GM21390 (cell line): Measurements from ENCODE around the gene ETS1.

Source experiments
- ATAC-seq: cut with Tn5 transposase; IDR thresholded peaks from one replicate; pipeline ENCODE4 v1.9.1; 2021; ENCODE audit not compliant: unreplicated experiment

The ETS1 gene

DNA sequence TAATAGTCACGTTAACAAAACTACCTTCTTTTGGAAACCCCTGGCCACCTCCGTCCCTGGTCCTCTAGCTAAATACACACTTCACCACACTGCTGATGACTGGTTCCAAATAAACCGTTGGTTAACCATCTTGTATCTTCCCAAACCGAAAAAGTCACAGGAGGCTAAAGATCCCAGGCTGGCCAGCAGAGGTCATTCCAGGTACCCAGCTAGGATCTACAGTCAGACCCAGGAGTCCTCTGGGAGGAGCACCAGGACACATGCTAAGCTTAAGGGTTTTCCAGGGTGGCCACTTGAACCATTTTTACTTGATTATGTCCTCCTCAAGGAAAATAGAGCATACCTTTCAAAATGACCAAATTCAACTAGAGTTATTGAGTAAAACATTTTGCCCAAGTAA lies 103.2 kb downstream of the ETS1 start:
- no peak for ATAC-seq

DNA sequence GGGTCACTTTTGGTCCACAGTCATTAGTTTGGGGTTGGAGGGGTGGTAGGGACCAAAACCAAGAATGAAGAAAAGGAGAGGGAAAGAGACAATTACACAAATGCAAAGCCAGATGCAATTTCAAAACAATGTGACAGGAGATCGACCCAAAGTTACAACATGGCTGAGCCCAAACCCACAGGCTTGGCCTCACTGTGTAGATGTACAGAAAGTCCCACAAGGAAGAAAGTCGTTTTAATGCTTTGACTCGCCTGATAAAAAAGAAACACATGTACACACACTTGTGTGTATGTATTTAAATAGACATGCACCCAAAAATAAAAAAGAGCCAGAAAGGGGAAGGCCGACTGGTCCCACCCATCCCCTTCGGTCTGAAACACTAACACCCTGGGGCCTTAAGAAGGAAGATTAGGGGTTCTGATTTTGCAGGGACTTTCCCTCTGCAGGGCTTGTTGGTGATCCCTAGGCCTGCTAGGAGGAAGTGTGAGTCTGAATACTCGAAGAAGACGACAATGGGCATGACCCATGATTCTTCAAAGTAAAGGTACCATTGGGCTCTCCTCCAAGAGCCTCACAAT lies 104.1 kb downstream of the ETS1 start:
- ATAC-seq = peak; percentile 78

DNA sequence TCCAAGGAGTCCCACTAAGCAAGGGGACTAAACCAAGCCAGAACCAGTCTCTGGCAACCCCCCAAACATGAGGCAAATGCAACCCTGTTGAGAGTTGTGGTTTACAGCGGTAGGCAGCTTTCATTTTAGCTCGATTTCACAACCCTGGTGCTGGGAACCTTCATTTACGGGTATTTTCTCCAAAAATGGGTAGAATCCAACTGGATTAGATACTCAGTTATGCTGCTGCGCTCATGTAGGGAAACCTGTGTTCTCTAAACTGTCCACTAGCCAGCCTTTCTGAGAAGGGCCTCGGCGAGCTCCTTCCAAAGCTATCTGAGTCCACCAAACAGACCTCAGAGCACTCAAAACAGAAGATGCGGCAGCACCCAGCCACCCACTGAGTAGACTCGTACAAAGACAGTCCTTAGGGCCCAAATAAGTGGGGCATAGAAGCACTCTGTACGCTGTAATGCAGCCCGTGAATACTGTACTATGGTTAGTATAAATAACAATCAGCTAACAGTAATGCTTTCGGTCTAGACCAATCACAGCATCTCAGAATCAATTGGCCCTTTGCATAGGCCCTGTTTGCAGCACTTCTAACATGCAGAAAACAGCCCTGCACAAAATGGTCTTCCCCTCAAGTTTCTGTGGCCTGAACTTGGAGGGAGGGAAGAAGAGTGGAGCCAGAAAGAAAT lies 104.7 kb downstream of the ETS1 start:
- peak; percentile 55 for ATAC-seq

DNA sequence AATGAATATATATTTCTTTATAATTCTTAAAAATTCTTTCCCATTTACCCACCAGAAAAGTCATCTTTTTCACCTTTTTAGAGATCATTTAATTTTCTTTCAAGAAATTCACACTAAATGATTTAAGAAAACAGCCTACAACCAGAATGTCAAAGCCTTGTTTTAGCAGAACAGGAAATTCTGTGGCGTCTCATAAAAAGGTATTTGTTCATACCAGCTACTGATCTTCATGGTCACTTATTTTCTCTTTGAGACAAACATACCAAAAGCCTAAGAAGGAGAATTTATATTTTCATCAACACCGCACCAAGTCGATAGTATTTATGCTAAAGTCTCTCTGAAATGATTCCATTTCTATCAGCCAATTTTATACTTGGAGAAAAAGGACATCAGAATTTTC lies 105.3 kb downstream of the ETS1 start:
- no peak for ATAC-seq

DNA sequence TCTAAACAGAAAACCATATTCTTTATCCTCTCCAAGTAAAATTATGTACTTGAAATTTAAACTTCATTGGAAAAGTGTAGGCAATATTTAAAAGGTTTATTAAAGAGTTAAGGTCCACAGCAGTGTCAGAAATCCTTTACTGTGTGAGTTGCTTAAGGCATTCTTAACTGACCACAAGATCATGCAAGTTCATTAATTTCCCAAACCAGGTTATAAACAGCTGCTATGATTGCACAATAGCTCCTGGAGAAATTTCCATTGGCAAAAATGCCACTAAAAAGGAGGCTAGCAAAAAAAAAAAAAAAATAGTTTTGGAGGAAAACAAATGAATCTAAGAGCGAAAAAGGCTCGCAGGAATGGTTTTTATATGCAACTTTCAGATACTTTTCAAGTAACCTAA lies 106.2 kb downstream of the ETS1 start:
- ATAC-seq = no peak

DNA sequence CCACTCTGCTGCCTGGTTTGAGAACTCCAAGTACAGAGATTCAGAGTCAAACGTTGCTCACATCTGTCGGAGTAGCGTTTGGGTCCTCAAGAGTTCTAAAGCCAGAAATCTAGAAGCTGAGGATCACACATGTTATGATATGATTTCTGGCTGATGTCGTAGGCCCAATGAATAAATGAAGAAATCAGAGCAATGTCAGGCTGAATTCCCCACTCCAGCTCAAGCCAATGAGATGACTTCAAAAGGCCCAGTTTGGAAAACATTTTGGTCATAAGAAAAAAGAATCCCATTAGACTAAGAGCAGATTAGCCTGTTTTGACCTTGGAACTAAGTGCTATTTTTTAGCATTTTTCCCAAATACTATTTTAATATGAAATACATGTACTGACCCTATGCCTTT lies 106.7 kb downstream of the ETS1 start:
- no peak for ATAC-seq

DNA sequence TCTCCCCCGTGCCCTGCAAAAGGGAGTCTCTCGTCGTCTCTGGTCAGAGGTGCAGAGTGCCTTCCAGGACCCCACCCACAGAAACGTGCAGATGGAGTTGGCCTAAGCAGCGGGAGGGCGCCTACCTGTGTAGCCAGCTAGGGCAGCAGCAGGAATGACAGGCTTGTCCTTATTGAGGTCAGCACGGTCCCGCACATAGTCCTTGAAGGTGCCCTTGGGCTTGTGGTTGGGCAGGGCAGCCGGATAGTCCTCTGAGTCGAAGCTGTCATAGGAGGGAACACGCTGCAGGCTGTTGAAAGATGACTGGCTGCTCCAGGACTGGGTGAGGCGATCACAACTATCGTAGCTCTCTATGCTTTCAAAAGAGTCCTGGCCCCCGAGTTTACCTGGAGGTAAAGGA lies 107.3 kb downstream of the ETS1 start:
- ATAC-seq = no peak

DNA sequence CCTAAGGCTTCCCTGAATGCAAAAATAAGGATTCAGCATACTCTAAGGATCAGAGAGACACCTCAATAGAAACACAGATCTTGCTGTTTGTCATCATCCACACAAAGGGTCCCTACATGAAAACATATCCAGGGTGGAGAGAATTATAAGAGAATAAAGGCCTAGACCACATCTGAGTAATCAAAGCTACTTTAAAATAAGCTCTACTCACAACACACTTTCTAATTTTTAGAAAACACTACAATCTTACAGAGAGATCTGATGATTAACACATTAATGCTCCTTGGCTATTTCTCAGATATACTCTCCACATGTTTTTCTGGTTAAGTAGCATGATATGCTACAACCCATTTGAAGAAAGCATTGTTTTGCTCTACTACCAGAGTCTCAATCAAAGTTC lies 108.2 kb downstream of the ETS1 start:
- no peak for ATAC-seq

DNA sequence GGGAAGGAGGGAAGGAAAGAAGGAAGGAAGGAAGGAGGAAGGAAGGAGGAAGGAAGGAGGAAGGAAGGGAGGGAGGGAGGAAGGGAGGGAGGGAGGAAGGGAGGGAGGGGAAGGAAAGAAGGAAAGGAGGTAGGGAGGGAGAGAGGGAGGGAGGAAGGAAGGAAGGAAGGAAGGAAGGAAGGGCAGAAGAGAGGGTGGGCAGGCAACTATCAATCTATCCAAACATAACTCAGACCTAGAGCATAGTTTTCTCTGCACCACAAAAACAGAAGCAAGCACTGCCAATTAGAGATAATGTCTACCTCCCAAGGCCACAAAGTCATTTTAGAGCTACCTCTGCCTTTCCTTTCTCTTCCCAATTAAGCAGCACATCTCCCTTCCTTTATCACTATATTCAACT lies 109.1 kb downstream of the ETS1 start:
- no peak for ATAC-seq

DNA sequence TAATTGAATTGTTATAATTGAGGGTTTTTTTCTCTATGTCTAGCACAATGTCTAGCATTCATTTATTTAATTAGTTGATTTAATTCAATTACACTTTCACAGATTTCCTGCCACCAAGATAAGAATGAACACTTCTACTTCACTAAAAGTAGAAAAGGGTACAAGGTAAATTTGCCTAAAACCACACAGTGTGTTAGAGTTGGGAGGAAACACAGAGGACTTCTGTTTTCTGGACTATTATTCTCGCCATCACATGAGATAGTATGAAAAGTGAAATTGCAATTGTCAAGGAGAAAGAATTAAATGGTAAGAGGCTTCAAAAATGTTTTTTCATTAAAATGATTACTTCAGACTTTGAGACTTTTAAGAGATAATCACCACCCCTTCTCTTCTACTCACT lies 109.5 kb downstream of the ETS1 start:
- no peak for ATAC-seq

DNA sequence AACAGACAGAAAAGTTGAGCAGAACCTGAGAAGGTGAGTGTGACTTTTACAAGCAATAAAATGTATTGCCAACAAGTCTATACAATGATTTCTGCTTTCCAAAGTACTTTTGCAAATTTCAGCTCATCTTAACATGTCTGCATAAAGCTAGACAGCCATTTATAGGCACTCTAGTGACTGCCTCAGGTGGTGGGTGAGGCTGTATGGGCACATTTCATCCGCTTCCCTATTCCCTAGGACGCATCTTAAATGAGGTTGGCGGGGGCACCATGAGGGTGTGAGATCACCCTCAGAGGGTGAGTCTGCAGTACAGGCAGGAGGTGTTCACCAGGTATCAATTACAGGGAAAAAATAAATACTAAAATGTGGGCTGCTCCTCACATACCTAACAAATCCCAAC lies 110.1 kb downstream of the ETS1 start:
- no peak for ATAC-seq

DNA sequence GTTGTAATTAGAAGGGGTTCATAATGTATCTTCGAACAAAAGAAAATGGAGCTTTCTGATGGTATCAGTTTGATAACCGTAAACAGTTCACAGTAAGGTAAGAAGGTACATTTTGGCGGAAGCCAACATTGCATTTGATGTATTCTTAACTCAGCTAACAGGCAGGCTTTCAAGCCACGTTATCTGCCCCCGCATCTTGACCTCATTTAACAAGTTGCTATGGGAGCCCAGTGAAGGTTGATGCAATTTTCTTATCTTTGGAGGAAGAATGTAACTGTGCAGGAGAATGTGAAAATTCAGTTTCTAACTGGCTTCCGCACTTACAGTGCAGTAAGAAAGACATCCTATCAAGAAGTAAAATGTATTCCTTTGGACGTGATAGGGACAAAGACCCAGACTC lies 110.6 kb downstream of the ETS1 start:
- no peak for ATAC-seq

DNA sequence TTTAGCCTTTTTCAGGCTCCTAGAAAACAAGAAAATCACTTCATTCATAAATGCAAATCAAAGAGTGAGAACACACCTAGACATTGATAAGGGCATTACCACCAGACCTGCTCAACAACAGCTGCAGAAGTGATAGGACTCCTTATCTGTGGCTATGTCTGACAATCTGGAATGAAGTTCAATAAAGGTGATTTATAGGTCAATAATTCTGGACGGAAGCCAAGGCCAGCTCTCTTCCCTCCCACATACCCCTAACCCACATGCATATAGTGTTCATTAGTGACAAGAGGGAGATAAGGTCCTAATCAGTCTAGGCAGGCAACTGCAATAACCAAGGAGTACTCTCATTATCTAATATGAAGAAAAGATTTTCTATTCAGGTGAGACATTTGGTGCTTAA lies 111.3 kb downstream of the ETS1 start:
- ATAC-seq = no peak

DNA sequence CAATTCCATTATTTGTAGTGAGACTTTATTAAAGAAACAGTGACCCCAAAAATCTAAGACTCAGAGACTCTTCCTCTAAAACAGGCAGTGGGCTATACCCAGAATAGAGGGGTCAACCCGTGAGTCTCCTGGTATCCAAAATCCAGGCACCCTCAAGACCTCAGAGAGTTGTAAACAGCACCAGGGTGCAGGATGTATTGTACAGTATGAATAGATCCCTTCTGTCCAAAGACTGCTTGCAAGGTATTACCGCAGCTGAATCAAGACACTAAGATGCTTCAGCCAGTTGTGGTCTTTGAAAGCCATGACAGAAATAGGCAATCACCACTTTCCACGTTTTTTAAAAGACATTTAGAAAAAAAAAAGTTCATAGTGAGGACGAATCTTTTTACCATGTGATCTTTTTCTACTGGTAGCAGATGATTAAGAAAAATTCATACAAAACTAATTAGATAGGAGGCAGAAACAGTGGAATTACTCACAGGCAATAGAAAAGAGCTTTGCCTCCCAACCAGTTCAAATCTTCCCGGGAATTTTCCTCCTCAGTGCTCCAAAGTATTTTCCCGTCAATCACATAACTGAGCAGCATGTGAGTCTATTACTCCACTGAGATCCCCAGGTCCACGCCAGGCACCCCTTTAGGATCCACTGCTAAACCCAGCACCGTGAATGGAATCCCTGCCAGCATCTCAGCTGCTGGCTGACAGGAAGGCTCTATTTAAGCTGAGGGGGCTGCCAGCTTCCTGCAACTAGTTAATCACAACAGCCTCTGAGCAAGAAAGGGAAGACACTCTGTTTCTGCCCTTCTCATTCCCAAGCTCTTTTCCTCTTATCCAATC lies 113.1 kb downstream of the ETS1 start:
- ATAC-seq = no peak

DNA sequence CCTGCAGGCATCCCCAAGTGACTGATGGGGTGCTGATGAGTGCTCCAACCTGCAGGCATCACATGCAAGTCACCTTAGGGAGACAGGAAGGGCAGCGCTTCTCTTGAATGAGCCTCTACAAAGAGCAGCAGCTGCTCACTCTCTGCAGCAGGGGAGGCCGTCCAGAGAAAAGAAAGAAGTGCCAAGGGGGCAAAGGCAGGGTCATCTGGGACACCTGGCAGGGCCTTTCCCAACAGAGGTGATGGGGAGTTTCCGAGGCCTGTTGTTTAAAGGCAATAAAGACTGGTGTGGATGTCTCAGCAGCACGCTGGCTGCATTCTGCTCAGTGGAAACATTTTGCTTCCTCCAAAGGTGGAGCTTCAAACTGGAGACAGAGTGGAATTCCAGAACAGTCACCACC lies 113.7 kb downstream of the ETS1 start:
- ATAC-seq = no peak

DNA sequence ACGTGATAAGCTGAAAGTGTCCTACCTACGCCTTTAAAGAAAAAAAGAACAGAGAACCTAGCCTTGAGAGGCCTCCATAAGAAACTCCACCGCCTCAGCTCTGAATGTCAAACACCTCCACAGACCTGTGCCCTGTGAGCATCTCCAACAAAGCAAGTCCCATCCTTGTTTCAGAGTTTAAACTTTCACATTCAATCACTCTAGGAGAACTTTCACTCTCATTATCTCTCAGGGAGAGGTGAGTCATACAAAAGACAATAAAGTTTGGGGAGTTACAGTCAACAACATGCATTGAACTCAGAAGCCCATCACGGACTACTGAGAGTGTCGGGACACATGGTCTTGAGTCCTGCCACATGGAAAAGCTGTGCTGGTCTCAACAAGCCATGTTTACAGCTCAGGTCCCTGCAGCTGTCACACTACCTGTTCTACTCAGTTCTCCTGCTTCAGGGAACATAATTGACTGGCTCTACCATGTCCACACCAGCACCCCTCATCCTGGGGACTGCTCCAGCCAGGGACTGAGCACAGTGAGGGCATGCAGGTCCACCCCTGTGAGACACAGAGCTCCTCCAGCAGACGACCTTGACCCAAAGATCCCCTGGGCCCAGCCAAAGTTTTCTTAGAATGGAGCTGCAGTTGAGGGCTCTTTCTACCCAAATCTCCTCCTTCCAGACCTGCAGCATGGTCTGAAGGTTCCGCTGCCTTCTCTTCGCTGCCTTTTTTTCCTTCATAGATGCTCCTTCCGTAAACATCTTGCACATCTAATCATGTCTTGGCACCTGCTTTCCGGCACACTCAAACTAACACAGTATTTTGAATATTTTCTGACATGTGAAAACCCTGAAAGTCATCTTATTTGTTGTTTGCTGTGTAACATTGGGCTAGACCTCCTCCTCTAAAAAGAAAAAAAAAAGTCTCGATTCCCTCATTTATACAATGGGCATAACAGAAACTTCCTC lies 114.9 kb downstream of the ETS1 start:
- peak; percentile 57 for ATAC-seq

DNA sequence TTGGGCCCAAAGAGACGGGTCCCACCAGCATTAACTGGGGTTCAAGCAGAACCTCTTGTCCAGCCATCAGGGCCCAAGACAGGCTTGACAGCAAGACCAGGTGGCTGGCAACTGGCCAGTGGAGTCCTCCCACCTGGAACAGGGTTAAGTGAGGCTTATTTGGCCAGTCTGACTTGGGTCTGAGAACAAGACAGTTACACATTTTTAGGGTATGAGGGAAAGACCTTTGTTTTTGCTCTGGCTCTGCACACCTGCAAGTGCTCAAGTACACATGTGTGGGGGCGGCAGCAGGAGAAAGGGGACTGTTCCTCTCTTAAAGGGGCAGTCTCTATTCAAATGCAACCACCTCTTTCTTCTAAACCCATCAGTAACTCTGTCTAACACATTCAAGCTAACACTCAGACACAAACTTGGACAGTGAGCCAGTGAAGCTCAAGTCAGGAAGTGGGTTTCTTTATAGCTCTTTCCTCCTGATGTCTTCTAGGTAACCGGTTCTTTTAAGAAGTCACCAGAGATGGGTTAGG lies 116.2 kb downstream of the ETS1 start:
- ATAC-seq = peak; percentile 39

DNA sequence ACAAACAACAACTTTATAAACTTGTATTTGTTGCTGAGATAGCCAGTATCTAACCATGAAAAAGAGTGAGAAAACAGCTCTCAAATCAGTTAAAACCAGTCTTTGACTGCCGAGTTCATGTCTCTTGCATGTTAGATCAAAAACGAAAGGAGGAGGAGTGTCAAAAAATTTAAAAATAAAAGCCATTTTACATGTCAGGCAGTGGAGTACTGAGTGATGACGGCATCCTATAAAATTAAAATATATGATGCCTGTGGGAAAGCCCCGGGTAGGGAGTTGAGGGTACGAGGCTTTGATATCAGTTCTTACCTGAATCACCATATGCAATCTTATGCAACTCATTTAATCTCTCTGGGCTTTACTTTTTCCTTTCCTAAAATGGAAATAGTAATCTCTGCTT lies 117.3 kb downstream of the ETS1 start:
- no peak for ATAC-seq

DNA sequence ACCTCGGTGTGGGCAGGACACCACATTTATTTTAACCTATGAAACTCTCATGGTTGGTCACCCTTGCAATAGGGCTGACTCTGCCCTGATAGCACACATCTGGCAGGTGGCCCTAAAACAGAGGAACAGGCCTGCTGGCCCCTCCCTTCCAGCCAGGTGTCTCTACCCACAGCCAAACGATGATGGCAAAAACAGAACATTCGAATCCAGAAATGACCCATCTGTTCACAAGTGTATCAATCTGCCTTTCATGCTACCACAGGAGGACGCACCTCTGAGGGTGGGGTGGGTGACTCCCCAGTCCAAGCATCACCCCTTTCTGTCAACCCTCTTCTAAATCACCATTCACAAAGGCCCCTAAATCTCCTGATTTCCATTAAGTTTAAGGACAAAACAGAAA lies 118.1 kb downstream of the ETS1 start:
- peak; percentile 52 for ATAC-seq

DNA sequence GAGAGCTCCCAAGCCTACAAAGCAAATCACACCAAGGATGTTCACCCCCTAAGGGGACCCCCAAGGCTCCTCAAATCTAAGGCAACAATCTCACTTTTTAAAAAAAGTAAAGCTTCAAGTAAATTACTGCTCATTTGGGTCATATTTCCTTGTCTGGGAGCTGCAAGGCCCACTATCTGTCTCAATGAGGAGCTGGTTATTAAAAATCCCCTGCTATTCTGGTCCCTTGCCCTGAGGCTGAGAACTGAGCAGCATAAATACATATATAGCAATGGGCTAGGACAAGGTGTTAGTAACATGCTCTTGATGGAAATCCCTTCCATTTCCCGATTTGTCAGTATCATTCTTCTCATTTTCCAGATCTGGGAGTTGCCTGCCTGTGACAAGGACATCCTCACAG lies 119.2 kb downstream of the ETS1 start:
- no peak for ATAC-seq

DNA sequence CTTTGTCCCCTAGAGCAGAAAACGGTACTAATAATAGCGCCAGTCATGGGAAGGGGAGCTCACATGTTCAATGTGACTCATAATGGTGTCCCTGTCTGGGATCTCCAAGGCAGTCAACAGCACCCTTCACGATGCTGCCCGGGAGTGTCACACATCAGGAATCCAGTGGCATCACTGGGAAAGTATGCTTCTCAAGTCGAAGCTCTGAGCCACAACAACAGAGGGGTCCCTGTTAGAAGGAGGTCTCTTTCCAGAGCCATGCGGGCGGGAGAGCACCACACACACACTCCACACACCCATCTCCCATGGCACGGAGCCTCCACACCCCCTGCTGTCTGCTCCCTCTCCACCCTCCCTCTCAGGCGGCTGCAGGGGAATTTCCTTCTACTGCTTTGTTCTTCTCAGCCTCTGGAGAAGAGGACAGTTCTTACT lies 119.7 kb downstream of the ETS1 start:
- no peak for ATAC-seq
